Measurements from ENCODE around the gene PCSK6. TPM values are rescaled to one million over a fixed set of nuclear protein-coding genes. Genes with fewer than 3 reads are reported as not detected.

Gene PCSK6
- total RNA-seq, 1 experiment from 2014 or later = 3.7 TPM

DNA sequence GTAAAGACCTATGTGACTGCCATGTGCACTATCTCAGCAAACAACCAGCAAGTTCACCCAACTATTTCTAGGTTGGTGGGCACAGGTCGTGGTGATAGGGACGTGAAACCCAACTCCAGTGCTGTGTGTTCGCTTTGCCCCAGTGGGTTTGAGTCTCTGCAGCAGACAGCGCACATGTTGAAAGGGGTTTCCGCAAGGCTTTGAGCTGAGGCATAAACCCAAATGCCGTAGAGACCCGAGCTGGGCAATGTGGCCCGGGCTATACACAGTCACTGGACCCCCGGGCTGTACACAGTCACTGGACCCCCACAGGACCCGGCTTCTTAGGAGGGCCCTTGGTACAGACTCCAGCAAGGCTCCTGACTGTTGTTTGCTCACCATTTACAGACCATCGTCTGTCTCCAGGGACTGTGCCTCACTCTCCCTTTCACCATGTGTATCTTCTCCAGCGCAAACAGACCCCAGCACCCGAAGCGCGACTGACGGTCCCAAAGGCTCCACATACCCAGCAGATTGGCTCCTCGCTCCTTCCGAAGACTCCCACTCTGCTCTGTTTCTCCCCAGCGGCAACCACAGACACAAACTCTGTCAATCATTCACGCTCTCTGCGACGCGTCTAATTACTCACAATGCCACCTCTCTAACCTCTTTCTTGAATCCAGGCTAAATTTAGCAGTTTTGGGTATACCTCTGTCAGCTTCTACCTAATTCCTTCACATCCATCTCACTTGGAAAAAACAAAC is 31.2 kb downstream of the PCSK6 start:
- H4K20me1 ChIP-seq (ENCODE audit: low read length) = no peaks in the 10 kb centered on the region
- H3K9me3 ChIP-seq (ENCODE audit: low read length) = no peaks in the 10 kb centered on the region
- no peak overlapping the region for H3K9ac ChIP-seq (ENCODE audit: low read length)
- H3K79me2 ChIP-seq (ENCODE audit: low read length) = no peaks in the 10 kb centered on the region
- no peaks in the 10 kb centered on the region for H3K36me3 ChIP-seq (ENCODE audit: low read depth, low read length)
- no peak overlapping the region for H3K27ac ChIP-seq (ENCODE audit: low read length)
- TF ChIP-seq EZH2phosphoT487 (IDR thresholded peaks at IDR 0.05; ENCODE audit: borderline replicate concordance, low read length) (no peak), EZH2 (IDR thresholded peaks at IDR 0.05; ENCODE audit: low read length, unreplicated experiment) (no peak)
- TF ChIP-seq, protein P1, sequence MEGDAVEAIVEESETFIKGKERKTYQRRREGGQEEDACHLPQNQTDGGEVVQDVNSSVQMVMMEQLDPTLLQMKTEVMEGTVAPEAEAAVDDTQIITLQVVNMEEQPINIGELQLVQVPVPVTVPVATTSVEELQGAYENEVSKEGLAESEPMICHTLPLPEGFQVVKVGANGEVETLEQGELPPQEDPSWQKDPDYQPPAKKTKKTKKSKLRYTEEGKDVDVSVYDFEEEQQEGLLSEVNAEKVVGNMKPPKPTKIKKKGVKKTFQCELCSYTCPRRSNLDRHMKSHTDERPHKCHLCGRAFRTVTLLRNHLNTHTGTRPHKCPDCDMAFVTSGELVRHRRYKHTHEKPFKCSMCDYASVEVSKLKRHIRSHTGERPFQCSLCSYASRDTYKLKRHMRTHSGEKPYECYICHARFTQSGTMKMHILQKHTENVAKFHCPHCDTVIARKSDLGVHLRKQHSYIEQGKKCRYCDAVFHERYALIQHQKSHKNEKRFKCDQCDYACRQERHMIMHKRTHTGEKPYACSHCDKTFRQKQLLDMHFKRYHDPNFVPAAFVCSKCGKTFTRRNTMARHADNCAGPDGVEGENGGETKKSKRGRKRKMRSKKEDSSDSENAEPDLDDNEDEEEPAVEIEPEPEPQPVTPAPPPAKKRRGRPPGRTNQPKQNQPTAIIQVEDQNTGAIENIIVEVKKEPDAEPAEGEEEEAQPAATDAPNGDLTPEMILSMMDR (conservative IDR thresholded peaks at IDR 0.05; ENCODE audit: low read depth, low read length) = no peak
- no peak overlapping the region for H2AFZ ChIP-seq (ENCODE audit: low read length)
- POLR2A ChIA-PET (ENCODE audit: unreplicated experiment) = interaction anchor here (0.6 kb wide), 1 partner anchor 799 kb away, joined by 3 read pairs; no protein-coding TSS in a partner anchor
- no TSS peak for BruUV-seq (replicated peaks)
- no peaks in the 10 kb centered on the region for H3F3A ChIP-seq (ENCODE audit: low read length, unreplicated experiment)
- no peak overlapping the region for H3K4me2 ChIP-seq (ENCODE audit: low read length)
- H3K27me3 ChIP-seq (ENCODE audit: low read length) = peaks cover 9% of the 10 kb centered on the region
- no peaks in the 10 kb centered on the region for H3K4me1 ChIP-seq (ENCODE audit: insufficient read depth, low read length)
- intact Hi-C loops (cut with micrococcal nuclease) = no loop called here
- no peak overlapping the region for H3K4me3 ChIP-seq (ENCODE audit: low read length)
- DNase-seq (no peak), ATAC-seq (no peak)
- CTCF ChIA-PET = no interaction called here
- H3K9me2 ChIP-seq (replicated peaks; ENCODE audit: low read length) = no peaks in the 10 kb centered on the region

DNA sequence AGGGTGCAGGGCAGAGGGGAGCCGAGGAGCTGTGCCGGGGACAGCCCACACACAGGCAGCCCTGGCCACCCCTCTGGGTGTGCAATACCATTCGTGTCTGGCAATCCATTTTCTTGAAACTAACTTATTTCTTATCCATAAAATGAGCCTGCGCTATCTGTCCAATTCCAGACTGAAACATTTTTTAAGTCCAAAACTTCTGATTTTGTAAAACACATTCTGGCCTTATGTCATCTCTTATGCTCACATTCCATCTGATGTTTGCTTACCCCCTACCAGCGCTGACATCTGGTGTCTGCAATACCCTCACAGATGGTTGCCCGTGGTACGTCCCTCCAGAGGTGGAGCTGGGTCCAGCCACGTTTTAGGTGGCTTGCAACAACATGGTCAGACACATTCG is 31.8 kb downstream of the PCSK6 start:
- Histone ChIP-seq H3K79me2 (ENCODE audit: low read length) (no peaks in the 10 kb centered on the region), H3K27ac (ENCODE audit: low read length) (no peak overlapping the region), H3K9me3 (ENCODE audit: low read length) (no peaks in the 10 kb centered on the region), H4K20me1 (ENCODE audit: low read length) (no peaks in the 10 kb centered on the region), H3K4me2 (ENCODE audit: low read length) (no peak overlapping the region), H3K4me1 (ENCODE audit: insufficient read depth, low read length) (no peaks in the 10 kb centered on the region), H3K4me3 (ENCODE audit: low read length) (no peak overlapping the region), H3F3A (ENCODE audit: low read length, unreplicated experiment) (no peaks in the 10 kb centered on the region), H3K27me3 (ENCODE audit: low read length) (peaks cover 13% of the 10 kb centered on the region), H3K36me3 (ENCODE audit: low read depth, low read length) (no peaks in the 10 kb centered on the region), H3K9me2 (replicated peaks; ENCODE audit: low read length) (no peaks in the 10 kb centered on the region), H3K9ac (ENCODE audit: low read length) (no peak overlapping the region), H2AFZ (ENCODE audit: low read length) (no peak overlapping the region)
- no peak for DNase-seq
- TF ChIP-seq, protein P1 (conservative IDR thresholded peaks at IDR 0.05; ENCODE audit: low read depth, low read length) = no peak
- TF ChIP-seq EZH2phosphoT487 (IDR thresholded peaks at IDR 0.05; ENCODE audit: borderline replicate concordance, low read length) = no peak
- no peak for TF ChIP-seq EZH2 (IDR thresholded peaks at IDR 0.05; ENCODE audit: low read length, unreplicated experiment)
- no peak for ATAC-seq
- CTCF ChIA-PET = no interaction called here
- intact Hi-C loops (cut with micrococcal nuclease) = no loop called here
- BruUV-seq (replicated peaks) = no TSS peak
- POLR2A ChIA-PET (ENCODE audit: unreplicated experiment) = no interaction called here

DNA sequence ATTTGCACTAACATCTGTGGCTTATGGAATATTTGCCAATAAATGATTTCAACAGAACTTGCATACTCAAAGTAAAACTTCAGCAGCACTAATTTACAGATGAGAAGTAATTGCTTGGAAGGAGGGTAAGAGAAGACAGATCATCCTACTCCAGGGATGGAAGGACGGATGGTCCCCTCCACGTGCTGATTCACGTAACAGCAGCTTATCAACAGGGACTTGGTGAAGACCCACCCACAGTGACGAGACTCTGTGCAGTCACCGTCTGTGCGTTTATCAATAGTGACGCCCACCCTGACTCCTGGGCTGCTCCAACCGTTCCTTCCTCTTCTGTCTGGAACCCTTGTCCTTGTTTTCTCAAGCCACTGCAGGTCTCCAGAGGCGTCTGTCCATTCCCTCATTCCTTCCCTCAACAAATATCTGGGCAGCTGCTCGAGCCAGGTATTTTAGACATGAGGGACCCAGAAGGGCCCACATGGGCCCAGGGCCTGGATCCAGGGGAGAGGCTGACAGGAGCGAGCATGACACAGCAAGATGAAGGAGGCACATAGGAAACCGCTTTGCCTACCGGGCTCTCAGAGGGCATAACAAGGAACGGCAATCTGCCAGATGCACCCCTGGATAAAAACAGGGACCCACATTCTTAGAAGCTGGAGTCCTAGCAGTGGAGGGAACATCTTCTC is 33.3 kb downstream of the PCSK6 start:
- Histone ChIP-seq H3K9me2 (replicated peaks; ENCODE audit: low read length) (no peaks in the 10 kb centered on the region), H3K4me3 (ENCODE audit: low read length) (no peak overlapping the region), H3K4me2 (ENCODE audit: low read length) (no peak overlapping the region), H3K27me3 (ENCODE audit: low read length) (peaks cover 12% of the 10 kb centered on the region), H3K27ac (ENCODE audit: low read length) (no peak overlapping the region), H3K9me3 (ENCODE audit: low read length) (no peaks in the 10 kb centered on the region), H3K4me1 (ENCODE audit: insufficient read depth, low read length) (no peaks in the 10 kb centered on the region), H3K79me2 (ENCODE audit: low read length) (no peaks in the 10 kb centered on the region), H2AFZ (ENCODE audit: low read length) (no peak overlapping the region), H3F3A (ENCODE audit: low read length, unreplicated experiment) (no peaks in the 10 kb centered on the region), H3K36me3 (ENCODE audit: low read depth, low read length) (no peaks in the 10 kb centered on the region), H4K20me1 (ENCODE audit: low read length) (no peaks in the 10 kb centered on the region), H3K9ac (ENCODE audit: low read length) (no peak overlapping the region)
- no TSS peak for BruUV-seq (replicated peaks)
- CTCF ChIA-PET = no interaction called here
- intact Hi-C loops (cut with micrococcal nuclease) = no loop called here
- TF ChIP-seq, protein P1 (conservative IDR thresholded peaks at IDR 0.05; ENCODE audit: low read depth, low read length) = no peak
- no peak for TF ChIP-seq EZH2phosphoT487 (IDR thresholded peaks at IDR 0.05; ENCODE audit: borderline replicate concordance, low read length)
- TF ChIP-seq EZH2 (IDR thresholded peaks at IDR 0.05; ENCODE audit: low read length, unreplicated experiment) = no peak
- DNase-seq (no peak), ATAC-seq (no peak)
- POLR2A ChIA-PET (ENCODE audit: unreplicated experiment) = no interaction called here

All from PC-3 (cell line).